ENCODE data around the gene USP49.
"Not testable (repeated sequence)": the region's sequence is repeated elsewhere in the genome, so short reads cannot be mapped to it uniquely, and the experiment has no call there.

Gene USP49

DNA sequence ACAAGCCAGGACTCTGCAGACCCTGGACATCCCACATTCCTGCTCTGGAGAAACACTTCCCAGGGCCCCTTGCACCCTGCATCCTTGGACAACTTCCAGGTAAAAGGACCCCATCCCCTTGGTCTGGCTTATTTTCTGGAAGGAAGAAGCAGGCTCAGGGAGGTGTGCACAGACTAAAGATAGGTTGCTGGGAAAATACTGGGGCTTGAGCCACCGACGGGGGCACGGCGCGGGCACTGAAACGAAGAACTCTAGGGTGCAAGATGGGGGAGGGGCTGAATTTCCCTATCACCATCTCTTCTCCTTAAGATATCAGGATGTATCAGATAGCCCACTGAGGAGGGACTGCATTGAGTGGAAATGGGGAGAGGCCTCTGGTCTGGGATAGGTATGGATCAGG is 116.3 kb downstream of the USP49 start:
- no peak for DNase-seq

DNA sequence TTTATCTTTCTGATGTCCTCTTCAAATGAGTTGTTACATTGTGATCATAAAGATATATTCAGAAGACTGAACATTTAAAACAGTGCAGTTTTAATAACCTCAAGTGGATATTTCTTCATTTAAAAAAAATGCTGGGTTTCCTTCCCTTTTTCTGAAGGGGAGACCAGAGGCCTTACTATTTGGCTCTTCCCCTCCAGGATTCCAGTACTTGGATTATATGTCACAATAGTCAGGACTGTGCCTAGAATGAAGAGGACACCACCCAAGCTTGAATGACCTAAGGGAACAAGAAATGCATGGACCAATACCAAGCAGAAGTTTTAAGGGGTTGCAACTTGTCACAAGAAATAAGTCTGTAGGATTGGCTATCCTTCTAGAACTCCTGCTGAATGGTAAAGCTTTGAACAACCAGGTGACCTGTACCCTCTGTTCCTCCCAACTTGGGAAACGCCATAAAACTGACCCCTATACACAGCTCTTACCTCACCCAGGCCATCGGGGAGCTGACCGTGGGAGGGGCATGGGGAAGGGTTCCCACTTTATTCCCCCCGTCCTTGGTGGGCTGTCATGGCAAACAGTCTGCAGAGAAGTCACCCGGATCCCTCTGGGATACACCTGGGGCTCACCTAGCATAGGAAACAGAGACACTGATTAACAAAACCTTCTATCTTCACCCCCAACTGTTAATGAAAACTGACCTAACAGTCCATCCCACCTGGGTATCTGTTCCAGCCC is 117.5 kb downstream of the USP49 start:
- DNase-seq: no peak

DNA sequence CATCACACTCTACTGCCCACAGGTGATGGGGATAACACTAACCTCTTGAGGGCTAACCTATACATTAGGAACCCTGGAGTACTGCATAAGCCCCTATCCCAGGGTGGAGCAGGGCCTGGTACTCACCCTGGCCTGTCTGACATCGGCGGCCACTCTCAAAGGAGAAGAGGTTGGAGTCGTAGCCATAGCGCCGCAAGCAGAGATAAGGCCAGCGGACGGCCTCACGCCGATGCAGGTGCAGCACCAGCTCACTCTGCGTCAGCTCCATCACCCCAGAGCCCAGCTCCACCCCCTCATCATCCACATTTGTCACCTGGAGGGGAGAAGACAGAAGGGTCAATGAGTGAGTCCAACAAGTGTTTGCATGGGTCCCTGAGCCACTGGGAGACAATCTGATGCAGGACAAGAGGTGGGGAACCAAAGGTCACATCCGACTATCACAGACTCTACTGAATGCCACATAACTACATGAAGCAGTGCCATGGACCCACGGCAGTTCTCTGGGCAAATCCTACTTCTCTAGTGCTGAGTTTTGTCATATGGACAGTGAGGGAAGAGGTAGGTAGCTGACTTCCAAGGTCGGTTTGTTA is 119.8 kb downstream of the USP49 start:
- no peak for DNase-seq

DNA sequence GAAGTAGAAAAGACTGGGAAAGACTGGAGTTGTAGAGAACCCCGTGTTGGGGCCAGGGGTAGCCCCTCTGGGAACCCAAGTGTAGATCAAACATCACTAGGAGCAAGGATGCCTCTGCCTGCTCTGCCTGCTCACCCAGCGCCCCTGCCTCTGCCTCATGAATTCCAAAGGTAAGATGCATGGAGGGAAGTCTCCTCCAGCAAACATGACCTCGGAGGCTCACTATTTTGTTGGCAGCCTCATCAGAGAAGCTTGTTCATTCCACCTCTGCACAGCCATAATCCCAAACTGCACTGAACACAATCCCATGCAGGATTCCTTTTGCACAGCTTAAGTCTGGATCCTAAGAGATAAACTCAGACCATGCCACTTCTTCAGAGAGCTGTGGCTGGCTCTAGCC is 120.3 kb downstream of the USP49 start:
- no peak for DNase-seq

DNA sequence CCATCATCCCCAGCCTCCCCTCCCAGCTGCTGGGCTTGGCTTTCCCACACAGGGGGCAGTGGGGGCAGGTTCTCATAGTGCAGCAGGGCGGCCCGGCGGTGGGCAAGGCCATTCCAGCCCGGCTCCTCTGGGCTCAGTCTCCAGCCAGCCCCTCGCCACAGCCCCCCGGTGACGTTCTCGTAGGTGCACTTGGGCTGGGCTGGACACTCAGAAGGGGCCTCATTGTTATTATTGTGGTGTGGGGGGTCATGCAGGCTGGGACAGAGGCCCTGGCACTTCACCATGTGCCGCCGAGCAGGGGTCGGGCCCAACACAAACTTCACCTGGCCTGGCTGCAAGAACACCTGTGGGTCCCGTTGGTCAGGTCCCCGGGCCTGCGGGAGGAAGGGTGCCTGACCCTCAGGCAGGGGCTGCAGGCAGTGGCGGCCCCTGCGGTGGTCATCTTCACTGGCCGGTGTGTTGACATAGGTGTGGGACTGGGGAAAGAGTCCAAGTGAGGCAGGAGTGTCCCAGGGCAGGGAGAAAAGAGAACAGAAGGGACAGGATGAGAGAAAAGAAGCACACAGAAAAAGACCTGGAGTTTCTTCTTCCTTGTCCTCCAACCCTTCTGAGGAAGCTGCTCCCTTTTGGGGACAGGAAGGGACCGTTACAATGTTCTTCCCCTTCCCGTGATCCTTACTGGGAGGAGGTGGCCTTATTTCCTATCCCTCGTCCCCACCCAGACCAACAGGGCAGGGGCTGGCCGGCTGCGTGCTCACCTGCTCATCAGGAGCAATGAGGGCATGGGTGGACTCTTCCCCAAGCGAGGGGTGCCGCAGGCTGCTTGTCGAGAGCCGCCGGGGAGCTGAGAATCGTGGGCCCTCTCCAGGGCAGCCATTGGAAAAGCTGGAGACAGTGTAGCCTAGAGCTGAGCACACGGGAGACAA is 123.9 kb downstream of the USP49 start:
- DNase-seq: no peak

DNA sequence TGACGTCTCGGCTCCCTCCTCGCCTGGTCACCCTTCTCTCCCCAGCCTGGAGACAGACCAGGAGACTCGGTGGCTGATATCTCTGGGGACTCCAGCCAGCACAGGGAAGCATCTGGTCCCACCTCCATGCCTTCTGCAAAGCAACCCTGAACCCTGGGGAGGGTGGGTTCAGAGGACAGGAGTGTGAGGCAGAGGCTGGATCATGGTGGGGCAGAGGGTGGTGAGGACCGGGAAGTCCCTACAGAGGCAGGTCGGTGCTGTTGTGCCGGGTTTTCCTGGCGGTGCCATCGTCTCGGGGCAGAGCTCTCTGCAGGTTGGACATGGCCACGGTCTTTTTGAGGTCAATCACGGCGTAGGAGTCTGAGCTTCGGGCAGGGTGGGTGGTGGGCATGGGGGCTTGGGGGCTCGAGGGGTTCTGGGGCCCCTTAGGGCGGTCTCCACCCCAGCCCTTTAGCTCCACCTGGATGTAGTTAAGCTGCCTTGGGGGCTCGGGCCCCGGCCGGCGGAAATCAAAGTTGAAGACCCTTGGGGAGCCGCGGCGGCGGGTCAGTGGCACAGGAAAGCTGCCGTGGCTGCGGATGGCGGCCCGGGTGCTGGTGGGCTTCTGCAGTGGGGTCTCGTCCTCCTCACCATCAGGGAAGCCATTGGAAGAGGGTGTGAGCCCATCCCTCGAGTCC is 124.7 kb downstream of the USP49 start:
- DNase-seq: no peak

DNA sequence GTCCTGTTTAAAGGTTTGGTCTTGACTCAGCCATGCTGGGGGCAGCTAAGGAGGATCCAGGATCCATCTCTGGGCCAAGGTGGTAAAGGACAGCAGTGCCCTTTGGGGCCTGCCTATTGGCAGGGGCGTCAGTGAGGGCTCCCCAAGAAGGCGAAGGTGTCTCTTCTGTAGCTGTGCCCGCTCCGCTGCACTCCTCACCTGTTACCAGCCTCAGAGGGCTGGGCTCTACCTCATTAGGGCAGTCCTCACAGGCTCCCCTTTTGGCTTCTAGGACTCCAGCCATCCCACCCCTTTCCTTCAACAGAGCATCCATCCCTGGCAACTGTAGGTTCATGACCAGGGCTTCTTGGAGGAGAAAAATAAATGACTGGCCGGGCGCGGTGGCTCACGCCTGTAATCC is 125.8 kb downstream of the USP49 start:
- DNase-seq: no peak

DNA sequence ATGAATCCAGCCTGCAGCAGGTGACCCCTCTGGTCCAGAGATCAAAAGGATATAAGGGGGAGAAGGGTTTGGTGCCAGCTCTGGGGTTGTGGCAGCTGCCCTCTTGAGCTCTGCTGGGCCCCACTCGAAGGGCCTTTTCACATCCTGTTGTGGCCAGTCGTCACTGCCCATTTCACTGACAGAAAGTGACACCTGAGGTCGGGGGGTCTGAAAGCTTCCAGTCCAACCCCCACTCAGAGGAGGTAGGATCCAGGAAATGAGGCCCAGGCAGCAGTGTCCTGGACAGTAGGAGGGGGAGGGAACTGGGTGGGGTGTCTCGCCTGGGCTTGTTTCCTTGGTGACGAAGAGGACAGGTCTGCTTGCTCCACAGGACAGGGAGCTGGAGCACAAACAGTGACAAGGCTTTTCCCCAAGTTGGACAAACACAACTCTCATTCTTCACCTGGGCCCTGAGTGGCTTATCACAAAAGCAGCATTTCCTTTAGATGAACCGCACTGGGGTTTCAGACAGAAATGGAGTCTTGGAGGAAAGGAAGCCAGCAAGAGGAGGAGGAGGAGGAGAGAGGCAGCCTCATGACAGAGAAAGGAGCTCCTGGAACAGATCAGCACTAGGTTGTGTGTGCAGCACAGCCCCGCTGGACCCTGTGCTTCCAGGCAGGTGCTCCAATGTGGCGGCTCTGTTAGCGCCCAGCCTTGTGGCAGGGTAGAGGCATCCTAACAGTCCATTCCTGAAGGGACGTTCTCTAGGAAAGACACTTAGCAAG is 126.4 kb downstream of the USP49 start:
- DNase-seq: no peak

DNA sequence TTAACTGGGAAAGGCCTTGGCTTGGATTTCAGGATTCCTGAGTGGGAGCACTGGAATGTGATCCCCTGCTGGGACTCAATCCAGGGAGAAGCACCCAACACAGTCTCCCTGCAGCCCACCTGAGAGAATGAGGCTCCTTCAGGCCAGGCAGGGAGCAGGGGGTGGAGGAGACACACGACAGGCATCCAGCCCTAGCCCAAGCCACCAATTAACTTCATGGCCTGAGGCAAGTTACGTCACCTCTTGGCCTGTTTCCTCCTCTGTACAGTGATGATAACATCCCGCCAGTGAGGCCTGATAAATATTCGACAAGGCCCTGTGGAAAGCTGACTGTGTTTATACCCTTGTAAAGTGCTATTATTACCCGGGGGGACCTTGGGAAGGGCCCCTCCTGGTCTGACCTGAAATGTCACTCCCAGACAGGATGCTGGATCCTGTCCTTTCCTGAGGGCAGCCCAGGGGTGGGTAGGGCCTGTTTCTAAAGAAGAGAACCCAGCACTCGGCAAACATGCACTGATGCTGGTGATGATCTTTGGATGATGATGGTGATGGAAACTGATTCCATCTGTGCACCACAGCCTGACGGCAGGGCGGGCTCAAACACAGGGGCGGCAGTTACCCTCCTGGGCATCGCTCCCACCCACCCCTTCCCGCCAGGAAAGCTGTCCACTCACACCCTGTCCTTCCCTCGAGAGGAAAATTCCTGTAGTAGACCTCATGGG is 127.9 kb downstream of the USP49 start:
- DNase-seq: no peak

DNA sequence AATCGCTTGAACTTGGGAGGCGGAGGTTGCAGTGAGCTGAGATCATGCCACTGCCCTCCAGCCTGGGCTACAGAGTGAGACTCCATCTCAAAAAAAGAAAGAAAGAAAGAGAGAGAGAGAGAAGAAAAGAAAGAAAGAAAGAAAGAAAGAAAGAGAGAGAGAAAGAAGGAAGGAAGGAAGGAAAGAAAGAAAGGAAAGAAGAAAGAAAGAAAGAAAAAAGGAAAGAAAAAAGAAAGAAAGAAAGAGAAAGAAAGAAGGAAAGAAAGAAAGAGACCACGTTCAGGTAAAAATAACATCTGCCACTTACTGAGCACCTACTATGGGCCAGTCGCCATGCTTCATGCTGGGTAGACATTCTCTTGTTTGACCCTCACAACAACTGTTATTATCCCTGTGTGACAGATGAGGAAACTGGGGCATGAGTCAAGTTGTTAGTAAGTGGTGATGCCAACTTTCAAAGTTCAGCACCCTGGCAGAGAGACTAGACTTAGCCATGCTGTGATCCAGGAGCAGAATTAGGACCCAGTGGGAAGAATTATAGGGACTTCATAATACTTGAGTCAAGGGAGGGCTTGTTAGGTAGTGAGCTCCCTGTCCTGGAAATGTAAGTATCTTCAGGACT is 129.0 kb downstream of the USP49 start:
- not testable (repeated sequence) for DNase-seq

DNA sequence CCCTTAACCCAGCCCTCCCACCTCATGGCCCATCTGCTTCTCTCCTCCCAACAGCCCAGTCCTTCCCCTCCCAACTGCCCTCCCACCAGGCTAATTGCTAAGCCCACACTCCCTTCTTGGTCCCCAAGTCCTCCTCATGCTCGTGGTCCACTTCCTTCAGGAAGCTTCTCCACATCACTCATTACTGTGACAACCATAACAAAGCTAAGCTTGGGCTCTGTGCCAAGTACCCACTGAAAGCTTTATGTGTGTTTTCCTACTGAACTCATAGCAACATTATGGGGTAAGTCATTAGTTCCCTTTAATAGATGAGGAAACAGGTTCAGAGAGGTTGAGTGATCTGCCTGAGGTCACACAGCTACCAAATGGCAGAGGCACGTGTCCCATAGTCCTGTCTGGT is 131.7 kb downstream of the USP49 start:
- no peak for DNase-seq

DNA sequence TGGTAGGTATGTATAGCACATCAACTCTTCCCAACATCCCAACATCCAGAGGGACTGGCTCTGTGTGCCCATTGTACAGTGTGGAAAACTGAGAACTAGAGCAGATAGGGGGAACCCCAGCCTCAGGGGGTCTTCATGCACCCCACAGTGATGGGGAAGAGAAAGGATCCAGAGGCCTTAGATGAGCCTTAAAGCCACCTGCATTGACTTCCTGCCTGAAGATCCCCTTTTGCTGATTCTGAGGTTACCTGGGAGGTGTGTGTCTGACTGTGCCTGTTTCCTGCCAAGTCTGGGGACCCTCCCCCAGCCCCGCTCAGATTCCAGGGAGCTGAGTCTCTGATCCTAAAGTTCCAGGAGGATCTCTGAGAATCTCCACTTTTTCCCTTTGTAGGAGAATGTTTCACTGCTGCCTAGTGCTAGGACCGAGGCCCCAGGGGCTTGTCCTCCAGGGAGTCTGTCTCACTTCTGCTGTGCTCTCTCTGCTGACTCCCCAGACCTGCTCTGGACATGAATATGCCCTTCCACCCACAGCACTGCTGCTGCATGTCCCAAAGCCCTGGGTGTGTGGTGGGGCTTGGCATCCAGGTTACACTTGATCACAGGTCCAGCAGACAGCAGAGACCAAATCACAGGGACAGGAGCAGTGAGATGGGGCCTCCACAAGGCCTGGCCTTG is 135.1 kb downstream of the USP49 start:
- DNase-seq: no peak

DNA sequence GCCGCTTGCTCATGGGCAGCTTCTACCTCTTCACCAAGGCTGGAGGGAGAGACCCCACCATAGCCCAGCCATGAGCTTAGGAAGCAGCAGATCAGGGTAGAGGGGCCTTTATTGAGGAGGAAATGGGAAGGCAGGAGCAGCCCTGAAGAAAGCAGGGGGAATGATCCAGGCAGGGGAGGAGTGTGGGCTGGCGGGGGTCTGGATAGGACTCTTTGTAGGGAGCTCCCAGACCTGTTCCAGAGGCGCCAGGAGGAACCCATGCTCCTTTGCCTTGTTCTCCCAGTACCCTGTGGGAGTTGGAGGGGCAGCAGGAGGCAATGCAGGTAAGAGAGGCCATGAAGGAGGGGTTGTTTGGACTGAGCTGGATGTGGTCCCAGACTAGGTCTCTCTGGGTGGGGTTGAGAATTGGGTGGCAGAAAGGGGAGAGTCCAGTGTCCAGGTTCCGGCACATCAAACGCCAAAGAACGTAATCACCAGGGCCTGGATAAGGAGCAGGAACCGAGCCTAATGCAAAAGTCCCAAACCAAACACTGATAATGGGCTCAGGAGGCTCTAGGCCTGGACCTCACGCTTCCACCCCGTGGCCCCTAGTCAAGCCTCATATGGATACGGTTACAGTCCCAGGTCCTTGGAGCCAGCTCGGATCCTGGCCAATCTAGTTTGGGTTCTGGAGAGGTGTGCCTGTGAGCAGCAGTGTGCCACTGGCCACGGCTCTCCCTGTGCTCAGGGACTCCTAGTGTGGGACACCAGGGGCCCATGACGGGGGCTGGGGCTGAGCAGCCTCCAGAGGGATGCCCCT is 135.9 kb downstream of the USP49 start:
- no peak for DNase-seq

DNA sequence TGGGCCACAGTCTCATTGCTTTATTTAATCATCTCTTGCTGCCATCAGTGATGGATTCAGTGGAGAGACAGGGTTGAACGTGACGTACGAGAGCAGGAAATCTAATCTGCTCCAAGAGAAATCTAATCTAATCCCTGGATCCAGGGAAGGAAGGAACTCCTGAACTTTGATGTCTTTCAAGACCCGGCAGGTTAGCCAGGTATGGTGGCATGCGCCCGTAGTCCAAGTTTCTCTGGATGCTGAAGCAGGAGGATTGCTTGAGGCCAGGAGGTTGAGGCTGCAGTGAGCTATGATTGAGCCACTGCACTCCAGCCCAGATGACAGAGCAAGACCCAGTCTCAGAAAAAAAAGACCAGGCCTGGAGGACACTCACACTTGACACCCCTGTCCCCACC is 136.5 kb downstream of the USP49 start:
- no peak for DNase-seq

DNA sequence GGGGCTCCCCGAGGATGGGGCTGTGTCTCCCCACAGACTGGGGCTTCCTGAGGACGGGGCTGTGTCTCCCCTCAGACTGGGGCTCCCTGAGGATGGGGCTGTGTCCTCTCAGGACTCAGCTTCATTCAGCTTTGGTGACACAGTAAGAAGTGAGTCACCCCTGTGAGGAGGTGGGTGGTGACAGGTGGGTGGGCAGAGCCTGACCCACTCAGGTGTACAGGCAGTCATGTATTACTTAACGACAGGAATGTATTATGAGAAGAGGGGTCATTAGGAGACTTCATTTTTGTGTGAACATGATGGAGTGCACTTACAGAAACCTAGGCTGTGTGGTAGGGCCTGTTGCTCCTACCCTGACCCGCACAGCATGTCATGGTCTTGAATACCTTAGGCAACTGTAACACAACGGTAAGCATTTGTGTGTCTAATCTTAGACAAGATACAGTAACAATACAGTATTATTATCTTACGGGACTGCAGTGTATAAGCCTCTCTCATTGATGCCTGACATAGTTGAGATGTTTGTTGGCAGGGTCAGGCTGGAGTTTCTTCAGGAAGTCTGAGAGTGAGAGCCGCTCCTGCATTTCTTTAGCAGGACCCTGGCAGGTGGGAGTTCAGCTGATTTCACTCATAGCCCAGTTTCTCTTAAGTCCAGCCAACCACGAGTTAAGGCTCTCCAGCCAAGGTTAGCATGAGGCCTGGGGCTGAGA is 137.1 kb downstream of the USP49 start:
- DNase-seq: no peak

DNA sequence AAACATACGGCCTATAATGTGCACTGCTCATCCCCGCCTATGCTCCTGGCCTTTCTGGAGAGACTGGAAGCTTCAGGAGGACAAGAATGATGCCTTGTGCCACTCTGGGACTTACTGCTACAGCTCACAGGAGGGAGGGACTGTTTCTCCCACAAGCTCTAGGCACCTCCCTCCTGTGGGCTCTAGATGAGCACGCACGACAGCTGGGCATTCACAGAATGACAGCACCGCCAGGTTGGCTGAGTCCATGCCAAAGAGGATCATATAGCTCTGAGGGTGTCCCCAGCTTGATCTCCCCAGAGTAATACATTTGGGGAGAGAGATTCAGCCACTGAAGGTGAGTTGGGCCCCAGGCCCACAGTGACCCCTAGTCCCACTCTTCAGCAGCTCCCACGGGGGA is 137.9 kb downstream of the USP49 start:
- no peak for DNase-seq

DNA sequence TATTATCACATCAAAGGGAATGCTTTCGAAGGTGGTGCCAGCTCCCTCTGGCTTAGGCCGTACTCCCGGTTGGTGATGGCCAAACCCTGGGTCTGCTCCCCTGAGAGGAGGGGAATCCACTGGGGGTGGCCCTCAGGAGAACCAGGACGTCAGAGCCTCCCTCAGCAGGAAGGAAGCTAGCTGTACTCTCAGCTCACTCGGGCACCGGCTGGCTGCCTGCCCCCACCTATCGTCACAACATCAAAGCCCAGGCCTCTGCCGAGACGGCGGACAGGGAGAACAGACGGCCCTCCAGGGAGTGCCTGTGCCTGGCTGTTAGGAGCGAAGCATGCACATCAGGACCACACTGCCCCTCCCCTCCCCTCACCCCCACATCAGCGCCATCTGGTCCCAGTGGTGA is 138.8 kb downstream of the USP49 start:
- DNase-seq: no peak

DNA sequence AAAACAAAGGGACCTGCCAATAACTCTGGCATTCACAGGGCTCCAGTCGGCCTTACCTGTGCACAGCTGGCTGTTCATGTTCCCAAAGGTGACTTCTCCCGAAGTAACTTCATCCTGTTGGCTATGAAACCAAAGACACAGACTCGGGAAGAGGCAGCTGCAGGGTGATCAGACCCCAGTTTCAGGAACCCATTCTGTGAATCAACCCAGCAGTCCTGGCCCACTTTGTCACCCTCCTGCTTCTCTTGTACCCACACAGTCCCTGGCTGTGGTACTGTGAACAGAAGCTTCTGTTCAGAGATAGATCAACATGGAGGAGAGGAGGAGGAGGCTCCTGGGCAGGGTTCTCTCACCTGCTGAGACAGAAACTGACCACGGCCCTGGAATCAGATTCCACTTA is 139.3 kb downstream of the USP49 start:
- DNase-seq: no peak

DNA sequence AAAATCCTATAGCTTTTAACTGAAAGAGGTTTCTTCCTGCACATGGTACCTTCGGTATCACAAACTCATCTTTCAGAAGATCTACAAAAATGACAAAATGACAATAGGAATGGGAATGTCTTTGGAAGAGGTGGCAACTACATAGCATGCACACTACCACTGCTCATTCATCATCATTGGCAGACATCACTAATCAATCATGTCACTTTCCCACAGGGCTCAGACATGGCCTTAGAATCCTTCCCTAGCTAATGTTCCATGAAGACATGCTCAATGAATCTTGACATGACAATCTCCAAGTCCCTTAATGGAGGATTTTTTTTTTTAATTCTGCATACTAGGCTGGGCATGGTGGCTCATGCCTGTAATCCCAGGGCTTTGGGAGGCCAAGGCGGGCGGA is 144.8 kb downstream of the USP49 start:
- no peak for DNase-seq

Measured in CD4-positive, alpha-beta T cell treated with Interleukin-17A for 4 hours (primary cell).